Cardiac septum (tissue), 1 donor: ENCODE results near the gene TK2. TPM values are rescaled to one million over a fixed set of nuclear protein-coding genes. Genes with fewer than 3 reads are reported as not detected.
"Not testable (repeated sequence)": the region's sequence is repeated elsewhere in the genome, so short reads cannot be mapped to it uniquely, and the experiment has no call there.

Experiments
- DNase-seq: peaks from one replicate; pipeline ENCODE4 v3.0.0-alpha.2; 2020; ENCODE audit warnings: low spot score
- intact Hi-C: fragments of 100-400 bp; cut with DNase I; formaldehyde crosslinking; loops from one replicate; pipeline ENCODE4 v1.14.0; 2022
- total RNA-seq: library from RNA; stranded (reverse); fragmentation: NEBNext Ultra II Directional; extraction: Animal tissue kit (Norgen Biotek cat#: 25700); gene quantifications from one replicate; pipeline ENCODE4 v1.2.1, GENCODE V29; 2021
- donor health status: DM: no; HTN: no; CAD: no.

The TK2 gene
- total RNA-seq, 1 donor from 2014 or later, result 23.4 TPM

GRCh38 chr16:66524601-66525164, 25.2 kb downstream of the TK2 start:
- DNase-seq, result peak; percentile 87
- intact Hi-C loops, result no loop called here

- intact Hi-C loops, result no loop called here
Observed at GRCh38 chr16:66523861-66524354, 26.0 kb downstream of the TK2 start.

GRCh38 chr16:66522816-66523590, 26.9 kb downstream of the TK2 start:
- intact Hi-C loops, result no loop called here
- no peak for DNase-seq

More at GRCh38 chr16:66523861-66524354, 26.0 kb downstream of the TK2 start:
- DNase-seq, result no peak

- peak; percentile 93 for DNase-seq
- intact Hi-C loops, result no loop called here
Observed at GRCh38 chr16:66521951-66522771, 27.8 kb downstream of the TK2 start.

- DNase-seq, result no peak
- intact Hi-C loops, result no loop called here
Observed at GRCh38 chr16:66521252-66521713, 28.6 kb downstream of the TK2 start.

DNA sequence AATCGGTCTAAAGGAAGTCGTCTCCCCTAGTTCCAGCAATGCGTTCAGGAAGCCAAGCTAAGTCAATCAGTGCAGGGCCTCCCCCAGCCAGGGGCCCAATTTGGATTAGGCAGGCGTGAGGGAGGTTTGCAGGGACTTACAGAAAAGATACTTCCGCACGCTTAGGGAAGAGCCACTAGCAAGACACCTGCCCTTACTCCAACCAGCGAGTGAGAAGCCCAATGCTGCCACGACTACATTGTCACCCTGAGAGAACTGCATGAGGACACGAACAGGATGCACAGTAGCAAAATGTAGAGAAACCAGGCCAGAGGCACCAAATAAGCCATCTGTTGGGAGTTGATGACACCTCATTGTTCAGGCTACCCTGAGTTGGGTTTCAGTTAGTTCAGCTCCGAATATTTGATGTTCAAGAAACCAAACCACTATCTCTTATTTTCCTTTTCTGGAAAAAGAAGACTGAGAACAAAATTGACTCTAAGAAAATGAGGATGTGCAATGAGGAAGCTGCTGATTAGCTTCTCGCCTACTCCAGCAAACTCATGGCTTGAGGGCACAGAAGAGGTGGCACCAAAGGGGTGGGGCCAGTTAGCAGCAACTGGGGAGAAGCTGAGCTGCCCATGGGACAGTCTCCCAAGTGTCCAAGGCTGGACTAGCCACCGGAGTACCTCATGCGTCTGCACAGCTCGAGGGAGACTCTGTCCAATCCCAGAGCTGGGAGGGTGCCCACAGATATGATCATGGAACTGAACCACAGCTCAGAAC, 29.3 kb downstream of the TK2 start:
- intact Hi-C loops, result no loop called here
- peak; percentile 88 for DNase-seq

- intact Hi-C loops, result no loop called here
- DNase-seq, result no peak
Observed at GRCh38 chr16:66519482-66520373, 30.2 kb downstream of the TK2 start.

DNA sequence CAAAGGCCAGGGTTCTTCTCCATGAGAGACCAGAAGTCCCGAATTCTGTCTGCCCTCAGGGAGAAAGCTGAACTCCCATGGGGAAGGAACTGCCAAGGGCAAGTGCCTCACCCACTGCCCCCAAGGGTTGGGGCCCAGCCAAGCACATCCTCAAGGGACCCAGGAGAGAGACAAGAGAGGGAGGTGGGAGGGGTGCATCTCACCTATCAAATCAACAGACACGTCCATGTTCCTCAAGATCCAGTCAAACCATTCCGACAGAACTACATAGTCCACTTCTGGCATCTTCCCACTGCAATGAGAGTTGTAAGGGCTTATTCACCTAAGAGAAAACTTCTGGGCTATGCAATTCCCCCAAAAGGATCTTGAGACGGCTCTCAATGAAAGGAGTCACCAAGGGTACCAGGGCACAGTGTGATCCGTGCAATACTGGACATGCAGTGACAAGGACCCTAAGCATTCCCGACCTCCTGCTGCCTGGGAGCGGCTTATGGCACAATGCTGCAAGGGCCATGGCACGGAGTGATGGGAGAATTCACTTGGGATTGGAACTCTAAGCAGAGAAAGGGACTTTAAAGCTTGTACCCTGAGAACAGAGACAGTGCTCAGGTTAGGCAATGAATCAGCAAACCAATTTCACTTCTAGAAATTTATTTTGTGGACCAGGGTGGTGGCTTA, 32.2 kb downstream of the TK2 start:
- no peak for DNase-seq

GRCh38 chr16:66516808-66517585, 32.9 kb downstream of the TK2 start:
- peak; percentile 99 for DNase-seq
- intact Hi-C loops, result loop anchor here (2.0 kb wide), 2 partner anchors 34 to 156 kb away; partner anchors contain the start of gene TK2

More for the DNA sequence above, 32.2 kb downstream of the TK2 start:
- intact Hi-C loops, result loop anchor here (2.0 kb wide), 2 partner anchors 33 to 157 kb away; partner anchors contain the start of gene TK2

GRCh38 chr16:66516509-66516807, 33.5 kb downstream of the TK2 start:
- no peak for DNase-seq
- intact Hi-C loops, result loop anchor here (2.0 kb wide), 2 partner anchors 34 to 156 kb away; partner anchors contain the start of gene TK2

DNA sequence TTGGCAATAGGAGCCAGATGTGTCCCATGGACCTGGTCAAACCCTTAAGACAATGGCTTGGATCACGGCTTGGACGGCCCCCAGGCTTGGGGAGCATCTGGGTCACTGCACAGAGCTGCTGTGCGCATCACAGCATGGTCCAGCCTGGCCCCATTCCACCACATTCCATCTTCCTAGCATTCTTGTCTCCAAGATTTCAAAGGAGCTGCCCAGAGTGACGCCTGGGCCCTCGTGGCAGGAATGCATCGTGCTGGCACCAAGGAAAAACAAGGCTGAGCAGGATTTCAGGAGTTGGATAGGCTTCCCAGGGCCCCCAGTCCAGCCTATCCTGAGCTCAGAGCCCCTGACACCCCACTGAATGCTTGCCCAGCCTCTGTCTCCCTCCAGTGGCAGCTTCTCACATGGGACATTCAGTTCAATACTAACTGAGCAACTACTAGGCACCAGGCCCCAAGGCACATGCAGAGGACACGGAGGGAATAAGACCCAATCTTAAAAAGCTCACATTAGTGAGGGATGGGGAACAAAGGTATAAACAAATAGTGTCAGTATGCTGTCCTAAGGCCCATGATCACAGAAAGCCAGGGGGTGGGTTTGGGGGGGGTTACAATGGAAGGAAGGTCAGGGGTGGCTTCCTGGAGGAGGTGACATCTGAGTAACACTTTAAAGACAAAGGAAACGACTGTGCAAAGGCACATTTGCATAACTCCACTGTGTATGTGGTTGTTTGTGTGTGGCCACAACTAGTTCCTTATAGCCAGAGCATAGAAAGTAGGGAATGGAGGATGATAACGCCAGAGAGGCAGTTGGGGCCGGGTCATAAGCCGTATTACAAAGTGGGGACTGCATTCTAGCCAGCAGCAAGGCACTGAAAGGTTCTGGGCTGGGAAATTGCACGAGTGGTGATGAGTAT, 34.1 kb downstream of the TK2 start:
- no peak for DNase-seq
- intact Hi-C loops, result loop anchor here (2.0 kb wide), 2 partner anchors 35 to 155 kb away; partner anchors contain the start of gene TK2

GRCh38 chr16:66514980-66515595, 34.8 kb downstream of the TK2 start:
- intact Hi-C loops, result loop anchor here (5.0 kb wide), 1 partner anchor 108 kb away; no protein-coding TSS in a partner anchor
- DNase-seq, result not testable (repeated sequence)

- intact Hi-C loops, result loop anchor here (5.0 kb wide), 1 partner anchor 107 kb away; no protein-coding TSS in a partner anchor
- not testable (repeated sequence) for DNase-seq
Observed at GRCh38 chr16:66514391-66514790, 35.5 kb downstream of the TK2 start.

DNA sequence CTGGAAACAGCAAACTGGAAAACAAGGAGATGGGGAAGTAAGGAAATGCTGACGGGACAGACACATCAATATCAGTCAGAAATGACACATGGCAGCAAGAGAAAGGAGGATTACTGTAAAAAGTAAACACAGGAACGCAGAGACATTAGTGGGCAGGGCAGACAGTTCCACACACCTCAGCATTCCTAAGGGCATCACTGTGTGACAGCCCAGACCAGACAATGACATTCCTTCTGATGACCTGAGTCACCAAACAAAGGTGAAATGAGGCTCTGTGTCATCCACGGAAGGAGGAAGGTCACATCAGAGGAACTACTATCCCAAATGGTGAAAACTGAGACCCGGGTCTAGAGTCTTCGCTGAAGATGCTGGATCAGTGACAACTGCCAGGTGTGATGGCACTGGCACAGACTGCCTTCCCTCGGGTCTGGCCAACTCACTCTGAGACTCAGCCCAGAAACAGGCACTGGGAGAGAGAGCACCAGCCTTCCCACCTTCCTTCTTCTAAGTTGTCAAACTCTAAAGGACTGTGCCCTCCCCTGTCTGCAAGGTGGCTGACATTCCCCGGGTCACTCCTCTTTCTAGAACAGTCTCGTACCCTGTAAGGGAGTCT, 36.7 kb downstream of the TK2 start:
- intact Hi-C loops, result loop anchor here (5.0 kb wide), 1 partner anchor 106 kb away; no protein-coding TSS in a partner anchor
- DNase-seq, result no peak
